Right lobe of liver (tissue), 4 donors: ENCODE measurements around the gene SLC2A5.

Experiments
- CTCF ChIP-seq, 4 donors: fragments of 200-600 bp in 3 of 4; fragments of 450-650 bp in 1 of 4; IDR thresholded peaks; one replicate each; pipeline versions ENCODE4 v1.5.1 to v1.8.0; 2016 to 2022; ENCODE audit warnings: antibody characterized with exemption in 4 of 4, mild to moderate bottlenecking in 2 of 4
- POLR2A ChIP-seq: fragments of 450-650 bp; IDR thresholded peaks from one replicate; pipeline ENCODE4 v1.6.1; 2017; ENCODE audit warnings: antibody characterized with exemption, mild to moderate bottlenecking
- donor health status: DM: no; HTN: no; CAD: no.
- donor health status: DM: no; HTN: no; CAD: no.
- donor health status: DM: no; HTN: yes; CAD: no.

- TF ChIP-seq CTCF (IDR thresholded peaks at IDR 0.05) (no peak), POLR2A (no peak)
Observed at GRCh38 chr1:9066945-9067807, 2.3 kb downstream of the SLC2A5 start.
